A673 (cell line): Measurements from ENCODE around the gene ZNF341. TPM values are rescaled to one million over a fixed set of nuclear protein-coding genes. Genes with fewer than 3 reads are reported as not detected.

ENCODE experiments used
- BruUV-seq: library from RNA; stranded (reverse); fragments of 400-500 nt; replicated peaks from 2 replicates; lab custom pipeline; 2021; lab: Mats Ljungman, UMichigan
- CTCF ChIA-PET: fragments of 300-600 bp; sonication (Branson Sonifier 250); formaldehyde crosslinking; loops from one replicate; lab custom pipeline; 2022; ENCODE audit warnings: antibody characterized with exemption; lab: Charles Lee
- POLR2A ChIA-PET: fragments of 300-600 bp; sonication (Branson Sonifier 250); formaldehyde crosslinking; loops from one replicate; lab custom pipeline; 2022; ENCODE audit warnings: antibody characterized with exemption; ENCODE audit not compliant: low non-redundant PET; lab: Charles Lee
- DNase-seq: peaks from one replicate; pipeline ENCODE4 v3.0.0-alpha.2; 2015; ENCODE audit warnings: low spot score
- H3K27ac ChIP-seq: fragments of 200-600 bp; sonication (generic); 2 replicates; pipeline ENCODE4 v1.5.1; 2016; ENCODE audit warnings: mixed run types, low read depth, mild to moderate bottlenecking, mixed read lengths, antibody characterized with exemption, low read length; ENCODE audit not compliant: poor library complexity, severe bottlenecking
- H3K27me3 ChIP-seq: fragments of 200-600 bp; sonication (generic); replicated peaks from 2 replicates; pipeline ENCODE4 v1.6.1; 2017; ENCODE audit warnings: mixed run types, low read depth, mild to moderate bottlenecking, mixed read lengths, antibody characterized with exemption, low read length; ENCODE audit not compliant: insufficient read depth, poor library complexity
- H3K36me3 ChIP-seq: fragments of 200-600 bp; sonication (generic); 2 replicates; pipeline ENCODE4 v1.6.1; 2016; ENCODE audit warnings: mixed run types, mild to moderate bottlenecking, mixed read lengths, antibody characterized with exemption, low read length; ENCODE audit not compliant: insufficient read depth, poor library complexity, severe bottlenecking
- H3K4me1 ChIP-seq: fragments of 200-600 bp; sonication (generic); 2 replicates; pipeline ENCODE4 v1.6.1; 2017; ENCODE audit warnings: mixed run types, mild to moderate bottlenecking, mixed read lengths, antibody characterized with exemption, low read length; ENCODE audit not compliant: insufficient read depth, poor library complexity, severe bottlenecking
- H3K4me3 ChIP-seq: fragments of 200-600 bp; sonication (generic); 2 replicates; pipeline ENCODE4 v1.5.1; 2016; ENCODE audit warnings: low read depth, mixed run types, mild to moderate bottlenecking, mixed read lengths, low read length; ENCODE audit not compliant: poor library complexity, severe bottlenecking
- H3K9me3 ChIP-seq: fragments of 200-600 bp; sonication (generic); 2 replicates; pipeline ENCODE4 v1.6.1; 2016; ENCODE audit warnings: mixed run types, low read depth, mild to moderate bottlenecking, mixed read lengths, antibody characterized with exemption, low read length; ENCODE audit not compliant: poor library complexity, severe bottlenecking
- EZH2 ChIP-seq: fragments of 200-600 bp; sonication (generic); IDR thresholded peaks from 2 replicates; pipeline ENCODE4 v1.6.1; 2017; ENCODE audit warnings: borderline replicate concordance, low read depth, mild to moderate bottlenecking, mixed read lengths, antibody characterized with exemption, low read length; ENCODE audit not compliant: poor library complexity, severe bottlenecking
- intact Hi-C: fragments of 100-400 bp; cut with micrococcal nuclease; formaldehyde crosslinking; loops from one replicate; pipeline ENCODE4 v1.10.0; 2022; ENCODE audit not compliant: unreplicated experiment
- total RNA-seq: library from RNA; stranded (reverse); gene quantifications from 2 replicates; pipeline ENCODE4 v1.2.3, GENCODE V29; 2021
- TF ChIP-seq, protein P1 (sequence below): fragments of 300-800, 200-600 bp; sonication (generic); conservative IDR thresholded peaks from 2 replicates; pipeline ENCODE4 v1.5.1; 2017; ENCODE audit warnings: low read depth, mild to moderate bottlenecking, antibody characterized with exemption, low read length, moderate library complexity, mixed read lengths

Gene ZNF341
- total RNA-seq, 1 experiment from 2014 or later, result 5.0 TPM

DNA sequence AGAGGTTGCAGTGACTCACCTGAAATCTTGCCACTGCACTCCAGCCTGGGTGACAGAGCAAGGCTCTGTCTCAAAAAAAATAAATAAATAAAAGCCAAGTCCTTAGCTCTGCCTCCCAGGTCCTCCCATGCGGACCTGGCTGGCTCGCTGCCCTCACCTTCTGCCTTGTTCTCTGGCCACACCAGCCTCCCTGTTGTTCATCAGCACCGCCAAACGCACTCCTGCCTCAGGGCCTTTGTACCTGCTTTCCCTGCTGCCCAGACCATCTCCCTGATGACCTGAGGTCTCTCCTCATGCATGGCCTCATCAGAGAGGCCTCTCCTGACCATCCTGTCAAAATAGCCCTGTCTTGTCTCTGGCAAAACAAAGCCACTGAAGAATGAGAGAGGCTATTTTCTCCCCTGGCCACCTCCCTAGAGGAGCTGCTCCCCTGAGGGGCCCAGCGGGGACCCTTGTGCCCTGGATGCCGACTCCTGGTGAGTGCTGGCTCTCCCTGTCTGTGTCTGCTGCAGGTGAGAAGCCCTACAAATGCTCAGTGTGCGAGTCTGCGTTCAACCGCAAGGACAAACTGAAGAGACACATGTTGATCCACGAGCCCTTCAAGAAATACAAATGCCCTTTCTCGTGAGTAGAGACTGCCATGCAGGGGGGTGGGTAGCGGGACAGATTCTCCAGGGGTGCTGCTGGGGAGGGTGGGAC lies 56.7 kb downstream of the ZNF341 start:
- Histone ChIP-seq H3K36me3 (no peaks in the 10 kb centered on the region), H3K4me1 (no peaks in the 10 kb centered on the region), H3K9me3 (no peaks in the 10 kb centered on the region), H3K4me3 (no peak overlapping the region), H3K27ac (no peak overlapping the region), H3K27me3 (no peaks in the 10 kb centered on the region)
- no peak for DNase-seq
- POLR2A ChIA-PET, result no interaction called here
- no peak for TF ChIP-seq EZH2
- TF ChIP-seq, protein P1, sequence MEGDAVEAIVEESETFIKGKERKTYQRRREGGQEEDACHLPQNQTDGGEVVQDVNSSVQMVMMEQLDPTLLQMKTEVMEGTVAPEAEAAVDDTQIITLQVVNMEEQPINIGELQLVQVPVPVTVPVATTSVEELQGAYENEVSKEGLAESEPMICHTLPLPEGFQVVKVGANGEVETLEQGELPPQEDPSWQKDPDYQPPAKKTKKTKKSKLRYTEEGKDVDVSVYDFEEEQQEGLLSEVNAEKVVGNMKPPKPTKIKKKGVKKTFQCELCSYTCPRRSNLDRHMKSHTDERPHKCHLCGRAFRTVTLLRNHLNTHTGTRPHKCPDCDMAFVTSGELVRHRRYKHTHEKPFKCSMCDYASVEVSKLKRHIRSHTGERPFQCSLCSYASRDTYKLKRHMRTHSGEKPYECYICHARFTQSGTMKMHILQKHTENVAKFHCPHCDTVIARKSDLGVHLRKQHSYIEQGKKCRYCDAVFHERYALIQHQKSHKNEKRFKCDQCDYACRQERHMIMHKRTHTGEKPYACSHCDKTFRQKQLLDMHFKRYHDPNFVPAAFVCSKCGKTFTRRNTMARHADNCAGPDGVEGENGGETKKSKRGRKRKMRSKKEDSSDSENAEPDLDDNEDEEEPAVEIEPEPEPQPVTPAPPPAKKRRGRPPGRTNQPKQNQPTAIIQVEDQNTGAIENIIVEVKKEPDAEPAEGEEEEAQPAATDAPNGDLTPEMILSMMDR, result no peak
- CTCF ChIA-PET, result no interaction called here
- intact Hi-C loops, result no loop called here
- no TSS peak for BruUV-seq

DNA sequence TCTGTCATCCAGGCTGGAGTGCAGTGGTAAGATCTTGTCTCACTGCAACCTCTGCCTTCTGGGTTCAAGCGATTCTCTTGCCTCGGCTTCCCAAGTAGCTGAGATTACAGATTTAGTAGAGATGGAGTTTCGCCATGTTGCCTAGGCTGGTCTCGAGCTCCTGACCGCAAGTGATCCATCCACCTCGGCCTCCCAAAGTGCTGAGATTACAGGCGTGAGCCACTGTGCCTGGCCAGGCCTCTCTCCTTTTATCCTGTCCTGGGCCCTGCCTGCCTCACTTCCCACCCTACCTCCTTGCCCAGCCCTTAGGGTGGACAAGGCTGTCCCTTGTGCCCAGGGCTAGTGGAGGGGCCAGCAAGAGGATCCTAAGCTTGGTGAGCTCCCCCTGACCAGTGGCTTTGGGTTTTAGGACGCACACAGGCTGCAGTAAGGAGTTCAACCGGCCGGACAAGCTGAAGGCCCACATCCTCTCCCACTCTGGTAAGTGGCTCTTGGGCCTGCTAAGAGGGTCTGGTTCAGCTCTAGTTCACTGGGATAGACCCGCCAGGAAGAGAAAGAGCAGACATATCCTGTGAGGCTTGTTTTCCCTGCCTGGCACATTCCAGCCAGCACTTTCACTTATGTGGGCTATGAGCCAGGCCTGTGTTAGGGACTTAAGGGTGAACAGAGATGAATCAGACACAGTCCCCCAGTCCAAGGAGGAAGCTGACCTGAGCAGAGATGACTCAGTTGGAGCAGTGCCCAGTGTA lies 57.5 kb downstream of the ZNF341 start:
- Histone ChIP-seq H3K36me3 (no peaks in the 10 kb centered on the region), H3K27ac (no peak overlapping the region), H3K4me1 (no peaks in the 10 kb centered on the region), H3K9me3 (no peaks in the 10 kb centered on the region), H3K4me3 (no peak overlapping the region), H3K27me3 (no peaks in the 10 kb centered on the region)
- TF ChIP-seq, protein P1, result no peak
- TF ChIP-seq EZH2, result no peak
- ChIA-PET POLR2A (no interaction called here), CTCF (no interaction called here)
- intact Hi-C loops, result no loop called here
- no peak for DNase-seq
- BruUV-seq, result no TSS peak

DNA sequence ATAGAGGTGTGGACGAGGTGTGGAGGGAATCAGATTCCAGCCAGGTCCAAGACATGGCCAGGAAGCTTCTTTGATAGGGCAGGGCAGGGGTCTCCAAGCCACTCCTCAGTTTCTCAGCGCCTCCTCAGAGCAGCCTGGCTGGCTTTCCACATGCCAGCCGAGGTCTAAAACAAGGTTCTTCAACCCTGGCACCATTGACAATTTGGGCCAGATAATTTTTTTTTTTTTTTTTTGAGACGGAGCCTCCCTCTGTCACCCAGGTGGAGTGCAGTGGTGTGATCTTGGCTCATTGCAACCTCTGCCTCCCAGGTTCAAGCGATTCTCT lies 58.0 kb downstream of the ZNF341 start:
- BruUV-seq, result no TSS peak
- no peak overlapping the region for H3K27ac ChIP-seq
- H3K27me3 ChIP-seq, result no peaks in the 10 kb centered on the region
- H3K4me3 ChIP-seq, result no peak overlapping the region
- ChIA-PET CTCF (no interaction called here), POLR2A (no interaction called here)
- DNase-seq, result no peak
- no peaks in the 10 kb centered on the region for H3K9me3 ChIP-seq
- intact Hi-C loops, result loop anchor here (5.0 to 10.0 kb wide), 2 partner anchors 277 to 335 kb away; no protein-coding TSS in a partner anchor
- TF ChIP-seq, protein P1, result no peak
- TF ChIP-seq EZH2, result no peak
- no peaks in the 10 kb centered on the region for H3K36me3 ChIP-seq
- H3K4me1 ChIP-seq, result no peaks in the 10 kb centered on the region
